ENCODE data around the gene PODXL2.

DNA sequence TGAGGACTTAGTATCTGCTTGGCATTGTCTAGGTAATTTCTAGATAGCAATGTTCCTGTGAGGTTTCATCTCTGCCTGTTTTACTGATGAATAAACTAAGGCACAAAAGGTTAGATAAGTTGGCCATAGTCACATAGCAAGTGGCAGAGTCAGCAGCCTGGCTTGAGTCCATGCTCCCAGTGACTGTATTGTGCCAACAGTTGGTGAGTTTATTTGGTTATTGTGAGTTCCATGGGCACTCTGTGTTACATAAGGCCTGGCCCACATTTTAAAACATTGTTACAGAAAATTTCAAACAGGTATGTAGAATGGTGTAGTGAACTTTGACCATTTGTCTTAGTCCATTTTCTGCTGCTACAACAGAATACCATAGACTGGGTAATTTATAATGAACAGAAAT, 15.6 kb upstream of the PODXL2 start:
- TF ChIP-seq POLR2A (IDR thresholded peaks at IDR 0.05; ENCODE audit: low read depth, low read length) (no peak), POLR2AphosphoS5 (IDR thresholded peaks at IDR 0.05; ENCODE audit: low read depth, low read length) (no peak), TAF1 (IDR thresholded peaks at IDR 0.05; ENCODE audit: low read depth, low read length) (no peak)
